ENCODE measurements around the gene SLC22A1. TPM values are rescaled to one million over a fixed set of nuclear protein-coding genes. Genes with fewer than 3 reads are reported as not detected.

SLC22A1 gene
- total RNA-seq, 1 experiment from 2014 or later, result 0.39 TPM

- H2AFZ ChIP-seq (ENCODE audit: low read length), result no peak overlapping the region
- H3K36me3 Mint-ChIP-seq (ENCODE audit: insufficient read depth in 1 of 3, low read depth in 3 of 3), result peaks cover 0 to 2% (median 0%) of the 10 kb centered on the region in 3 experiments; a peak in 2 of 7 replicates
- H2BK12ac ChIP-seq (ENCODE audit: insufficient read length, low read depth, low read length), result no peak overlapping the region
- no peak overlapping the region for H3K4me3 Mint-ChIP-seq
- H3K9ac ChIP-seq (ENCODE audit: extremely low read depth, insufficient read length, low read length), result no peak overlapping the region
- no peak overlapping the region for H2BK5ac ChIP-seq (ENCODE audit: insufficient read length, low read length)
- H3K23ac ChIP-seq (ENCODE audit: insufficient read length, low read depth, low read length), result no peak overlapping the region
- no peak overlapping the region for H2BK120ac ChIP-seq (ENCODE audit: low read depth, low read length, poor library complexity, severe bottlenecking)
- H3K79me2 ChIP-seq (ENCODE audit: insufficient read depth, low read length), result no peaks in the 10 kb centered on the region
- H4K20me1 ChIP-seq (ENCODE audit: control insufficient read depth, insufficient read depth, insufficient read length), result no peaks in the 10 kb centered on the region
- H3K9me3 Mint-ChIP-seq, result peaks cover 4 to 7% of the 10 kb centered on the region in 2 experiments; a peak in 4 of 5 replicates
- no peak overlapping the region for H2BK15ac ChIP-seq (ENCODE audit: low read depth, low read length)
- no peak overlapping the region for H3K4me2 ChIP-seq (ENCODE audit: insufficient read depth, insufficient read length, low read length)
- H3K14ac ChIP-seq (ENCODE audit: insufficient read depth, low read length), result no peak overlapping the region
- H3K4ac ChIP-seq (ENCODE audit: low read depth, low read length), result no peak overlapping the region
- WGBS (ENCODE audit: extremely low coverage, insufficient read length, low lambda C conversion rate), result no CpG with 5 or more reads among the region's 5 CpGs
- no peak overlapping the region for H3T11ph ChIP-seq (ENCODE audit: low read length)
- no peak overlapping the region for H4K8ac ChIP-seq (replicated peaks; ENCODE audit: insufficient read length, low read depth, low read length)
- H4K91ac ChIP-seq (ENCODE audit: insufficient read length, low read depth, low read length), result no peak overlapping the region
- no peak overlapping the region for H3K18ac ChIP-seq (ENCODE audit: insufficient read length, low read depth, low read length)
- H2BK20ac ChIP-seq (ENCODE audit: low read depth, low read length, poor library complexity, severe bottlenecking), result no peak overlapping the region
- H3K4me1 ChIP-seq (ENCODE audit: insufficient read depth, low read length), result peaks cover 5% of the 10 kb centered on the region; the same call in 1 of the 2 replicates
- H3K23me2 ChIP-seq (ENCODE audit: insufficient read length, low read depth, low read length, poor library complexity, severe bottlenecking), result no peaks in the 10 kb centered on the region
- no peak overlapping the region for H3K27ac ChIP-seq (ENCODE audit: insufficient read length, low read depth, low read length)
- H3K4me1 Mint-ChIP-seq, result peaks cover 20 to 23% of the 10 kb centered on the region in 2 experiments
- DNase-seq, result no peak
- H3K56ac ChIP-seq (ENCODE audit: insufficient read length, low read depth, low read length), result no peak overlapping the region
- no peaks in the 10 kb centered on the region for H3K27me3 ChIP-seq (ENCODE audit: insufficient read depth, low read length)
- no peak overlapping the region for H3K27ac Mint-ChIP-seq
- no peaks in the 10 kb centered on the region for H3K9me3 ChIP-seq (ENCODE audit: control insufficient read depth, low read depth, low read length)
- H3K79me1 ChIP-seq (ENCODE audit: insufficient read depth, low read depth, low read length, poor library complexity, severe bottlenecking), result no peaks in the 10 kb centered on the region
- H2AK5ac ChIP-seq (ENCODE audit: insufficient read length, low read length), result no peak overlapping the region
- TF ChIP-seq, protein P1, sequence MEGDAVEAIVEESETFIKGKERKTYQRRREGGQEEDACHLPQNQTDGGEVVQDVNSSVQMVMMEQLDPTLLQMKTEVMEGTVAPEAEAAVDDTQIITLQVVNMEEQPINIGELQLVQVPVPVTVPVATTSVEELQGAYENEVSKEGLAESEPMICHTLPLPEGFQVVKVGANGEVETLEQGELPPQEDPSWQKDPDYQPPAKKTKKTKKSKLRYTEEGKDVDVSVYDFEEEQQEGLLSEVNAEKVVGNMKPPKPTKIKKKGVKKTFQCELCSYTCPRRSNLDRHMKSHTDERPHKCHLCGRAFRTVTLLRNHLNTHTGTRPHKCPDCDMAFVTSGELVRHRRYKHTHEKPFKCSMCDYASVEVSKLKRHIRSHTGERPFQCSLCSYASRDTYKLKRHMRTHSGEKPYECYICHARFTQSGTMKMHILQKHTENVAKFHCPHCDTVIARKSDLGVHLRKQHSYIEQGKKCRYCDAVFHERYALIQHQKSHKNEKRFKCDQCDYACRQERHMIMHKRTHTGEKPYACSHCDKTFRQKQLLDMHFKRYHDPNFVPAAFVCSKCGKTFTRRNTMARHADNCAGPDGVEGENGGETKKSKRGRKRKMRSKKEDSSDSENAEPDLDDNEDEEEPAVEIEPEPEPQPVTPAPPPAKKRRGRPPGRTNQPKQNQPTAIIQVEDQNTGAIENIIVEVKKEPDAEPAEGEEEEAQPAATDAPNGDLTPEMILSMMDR (conservative IDR thresholded peaks at IDR 0.05), result no peak
- peaks cover 2% of the 10 kb centered on the region; the same call in 1 of the 2 replicates for H3K27me3 Mint-ChIP-seq (ENCODE audit: low read depth)
- H4K5ac ChIP-seq (ENCODE audit: insufficient read length, low read depth, low read length), result no peak overlapping the region
Observed at GRCh38 chr6:160162030-160162566, 40.5 kb downstream of the SLC22A1 start.

Measured in H9 (cell line).